Osteocyte (in vitro differentiated cells): ENCODE data around the gene OVCA2. TPM values are rescaled to one million over a fixed set of nuclear protein-coding genes. Genes with fewer than 3 reads are reported as not detected.

Experiments used
- DNase-seq: peaks from one replicate; pipeline ENCODE4 v3.0.0; 2021; ENCODE audit warnings: mixed read lengths; ENCODE audit not compliant: unreplicated experiment; ENCODE audit errors: extremely low spot score
- H3K27ac Mint-ChIP-seq: one replicate; pipeline ENCODE4 v1.8.0; 2021; ENCODE audit warnings: mild to moderate bottlenecking, mixed read lengths; ENCODE audit not compliant: unreplicated experiment
- H3K27me3 Mint-ChIP-seq: one replicate; pipeline ENCODE4 v1.8.0; 2021; ENCODE audit warnings: mixed read lengths; ENCODE audit not compliant: unreplicated experiment
- H3K36me3 Mint-ChIP-seq: one replicate; pipeline ENCODE4 v1.8.0; 2021; ENCODE audit warnings: mixed read lengths; ENCODE audit not compliant: unreplicated experiment
- H3K4me1 Mint-ChIP-seq: one replicate; pipeline ENCODE4 v1.8.0; 2021; ENCODE audit warnings: mixed read lengths; ENCODE audit not compliant: unreplicated experiment
- H3K4me3 Mint-ChIP-seq: one replicate; pipeline ENCODE4 v1.8.0; 2021; ENCODE audit warnings: mild to moderate bottlenecking, moderate library complexity, mixed read lengths; ENCODE audit not compliant: unreplicated experiment
- H3K9me3 Mint-ChIP-seq: one replicate; pipeline ENCODE4 v1.8.0; 2021; ENCODE audit warnings: mixed read lengths; ENCODE audit not compliant: unreplicated experiment
- total RNA-seq: library from RNA; stranded (reverse); gene quantifications from 2 replicates; pipeline ENCODE4 v1.2.1, GENCODE V29; 2021
- TF ChIP-seq, protein P1 (sequence below): fragments of 200-600 bp; sonication (generic); IDR thresholded peaks from 2 replicates; pipeline ENCODE4 v1.5.0; 2021; ENCODE audit warnings: antibody characterized with exemption, mild to moderate bottlenecking, moderate library complexity

The OVCA2 gene
- total RNA-seq, 1 donor from 2014 or later, result 33.2 TPM

DNA sequence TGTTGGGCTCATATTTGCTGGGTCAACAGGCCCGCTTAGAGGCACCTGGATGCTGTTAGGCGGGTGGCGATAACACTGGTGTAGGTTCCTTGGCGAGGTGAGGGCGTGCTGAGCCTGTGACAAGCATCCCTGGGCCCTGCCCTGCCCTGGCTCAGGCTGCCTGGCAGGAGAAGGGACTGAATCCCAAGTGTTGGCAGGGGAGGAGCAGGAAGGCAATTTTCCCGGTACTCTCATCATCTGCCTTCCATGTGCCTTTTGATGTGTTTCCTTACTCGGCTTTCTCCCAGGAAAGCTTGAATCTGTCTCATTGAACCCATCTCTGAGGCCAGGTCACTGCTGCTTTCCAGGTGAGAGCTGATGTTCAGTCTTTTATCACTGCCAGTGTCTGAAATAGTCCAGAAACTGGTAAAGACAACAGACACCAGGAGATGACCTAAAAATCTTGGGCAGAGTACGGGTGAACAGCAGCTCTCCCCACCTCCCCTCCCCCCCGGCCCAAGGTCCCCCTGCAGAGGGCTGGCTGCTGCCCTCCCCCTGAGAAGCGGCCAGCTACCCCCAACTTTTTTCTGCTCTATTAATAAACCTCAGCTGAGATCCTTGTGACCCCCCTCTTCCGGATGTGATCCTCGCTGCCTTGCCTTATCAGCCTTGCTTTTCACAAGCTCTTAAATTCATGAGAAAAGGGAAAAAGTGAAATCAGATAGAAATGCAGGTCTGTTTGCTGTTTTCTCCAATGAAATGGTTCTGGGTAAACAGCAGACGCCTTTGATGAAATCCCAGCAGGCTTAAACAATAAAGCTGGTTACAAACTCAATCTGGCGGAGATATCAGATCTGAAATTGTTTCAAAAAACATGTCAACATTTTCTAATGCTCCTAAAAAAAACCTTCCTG is 45.7 kb upstream of the OVCA2 start:
- H3K27ac Mint-ChIP-seq, result no peak overlapping the region
- H3K9me3 Mint-ChIP-seq, result no peaks in the 10 kb centered on the region
- no peak overlapping the region for H3K4me3 Mint-ChIP-seq
- peaks cover 25% of the 10 kb centered on the region for H3K4me1 Mint-ChIP-seq
- H3K27me3 Mint-ChIP-seq, result peaks cover 3% of the 10 kb centered on the region
- H3K36me3 Mint-ChIP-seq, result no peaks in the 10 kb centered on the region
- no peak for DNase-seq
- TF ChIP-seq, protein P1, sequence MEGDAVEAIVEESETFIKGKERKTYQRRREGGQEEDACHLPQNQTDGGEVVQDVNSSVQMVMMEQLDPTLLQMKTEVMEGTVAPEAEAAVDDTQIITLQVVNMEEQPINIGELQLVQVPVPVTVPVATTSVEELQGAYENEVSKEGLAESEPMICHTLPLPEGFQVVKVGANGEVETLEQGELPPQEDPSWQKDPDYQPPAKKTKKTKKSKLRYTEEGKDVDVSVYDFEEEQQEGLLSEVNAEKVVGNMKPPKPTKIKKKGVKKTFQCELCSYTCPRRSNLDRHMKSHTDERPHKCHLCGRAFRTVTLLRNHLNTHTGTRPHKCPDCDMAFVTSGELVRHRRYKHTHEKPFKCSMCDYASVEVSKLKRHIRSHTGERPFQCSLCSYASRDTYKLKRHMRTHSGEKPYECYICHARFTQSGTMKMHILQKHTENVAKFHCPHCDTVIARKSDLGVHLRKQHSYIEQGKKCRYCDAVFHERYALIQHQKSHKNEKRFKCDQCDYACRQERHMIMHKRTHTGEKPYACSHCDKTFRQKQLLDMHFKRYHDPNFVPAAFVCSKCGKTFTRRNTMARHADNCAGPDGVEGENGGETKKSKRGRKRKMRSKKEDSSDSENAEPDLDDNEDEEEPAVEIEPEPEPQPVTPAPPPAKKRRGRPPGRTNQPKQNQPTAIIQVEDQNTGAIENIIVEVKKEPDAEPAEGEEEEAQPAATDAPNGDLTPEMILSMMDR, result no peak

DNA sequence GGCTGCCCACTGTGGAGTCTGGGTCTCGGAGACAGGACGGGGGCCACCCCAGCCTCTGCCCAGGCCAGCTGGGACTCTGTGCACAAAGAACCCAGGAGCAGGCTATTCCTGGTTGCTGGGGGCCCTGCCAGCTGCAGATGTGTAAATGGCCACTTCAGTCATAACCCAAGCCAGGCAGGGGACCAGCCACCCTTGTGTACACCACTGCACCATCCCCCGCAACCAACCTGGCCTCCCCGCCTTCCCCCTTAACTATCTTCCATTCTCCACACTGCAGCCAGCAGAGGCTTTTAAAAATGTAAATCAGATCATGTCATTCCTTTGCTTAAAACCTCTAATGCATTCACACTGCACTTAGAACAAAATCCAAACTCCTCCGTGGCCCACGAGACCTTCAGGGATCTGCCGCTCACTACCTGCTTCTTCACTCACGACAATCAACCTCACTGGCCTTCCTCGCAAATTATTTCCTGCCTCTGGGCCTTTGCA is 45.0 kb upstream of the OVCA2 start:
- H3K9me3 Mint-ChIP-seq, result no peaks in the 10 kb centered on the region
- peaks cover 25% of the 10 kb centered on the region for H3K4me1 Mint-ChIP-seq
- H3K4me3 Mint-ChIP-seq, result no peak overlapping the region
- DNase-seq, result no peak
- TF ChIP-seq, protein P1, result no peak
- H3K27ac Mint-ChIP-seq, result no peak overlapping the region
- peaks cover 3% of the 10 kb centered on the region for H3K27me3 Mint-ChIP-seq
- H3K36me3 Mint-ChIP-seq, result no peaks in the 10 kb centered on the region

DNA sequence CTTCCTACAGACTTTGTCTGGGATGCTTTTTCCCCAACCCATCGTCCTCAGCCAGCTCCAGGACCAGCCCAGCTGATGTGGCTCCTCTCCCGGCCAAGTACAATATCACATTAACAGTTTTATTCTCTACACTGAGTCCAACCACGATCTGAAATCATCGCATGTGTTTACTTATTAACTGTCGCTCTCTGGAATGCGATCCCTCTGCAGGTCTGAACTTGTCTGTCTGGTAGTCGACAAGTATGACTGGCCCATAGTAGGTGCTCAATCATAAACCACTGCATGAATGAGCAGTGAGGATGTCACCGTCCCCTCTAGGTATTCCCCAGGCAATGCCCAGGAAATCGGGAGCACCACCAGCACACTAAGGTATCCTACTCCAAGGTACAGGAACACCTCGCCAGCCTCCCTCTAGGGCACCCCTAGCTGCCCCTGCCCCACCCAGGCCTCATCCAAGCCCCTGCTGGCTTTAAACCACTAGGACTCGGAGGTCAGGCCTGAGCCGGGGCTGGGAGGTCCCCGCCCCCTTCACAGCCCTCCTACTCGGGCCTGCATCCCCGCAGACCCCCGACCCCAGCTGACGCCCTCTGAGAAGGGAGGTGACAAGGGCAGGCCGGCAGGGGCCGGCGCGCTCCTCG is 44.4 kb upstream of the OVCA2 start:
- TF ChIP-seq, protein P1, result no peak
- Mint-ChIP-seq H3K4me3 (no peak overlapping the region), H3K36me3 (no peaks in the 10 kb centered on the region), H3K27me3 (peaks cover 3% of the 10 kb centered on the region), H3K27ac (no peak overlapping the region), H3K4me1 (peaks cover 28% of the 10 kb centered on the region), H3K9me3 (no peaks in the 10 kb centered on the region)
- no peak for DNase-seq

- peaks cover 35% of the 10 kb centered on the region for H3K4me1 Mint-ChIP-seq
- TF ChIP-seq, protein P1, result no peak
- no peaks in the 10 kb centered on the region for H3K36me3 Mint-ChIP-seq
- H3K4me3 Mint-ChIP-seq, result no peak overlapping the region
- no peak overlapping the region for H3K27ac Mint-ChIP-seq
- no peak for DNase-seq
- H3K27me3 Mint-ChIP-seq, result peaks cover 3% of the 10 kb centered on the region
- H3K9me3 Mint-ChIP-seq, result no peaks in the 10 kb centered on the region
Measured at GRCh38 chr17:1997927-1998742, 43.7 kb upstream of the OVCA2 start.
